GM23248 (cell line): ENCODE results near the gene CABP1. TPM values are rescaled to one million over a fixed set of nuclear protein-coding genes. Genes with fewer than 3 reads are reported as not detected.

Experiments used
- DNase-seq: peaks from one replicate; pipeline ENCODE4 v3.0.0-alpha.2; 2015
- H2AFZ ChIP-seq: fragments of 200-600 bp; sonication (generic); 2 replicates; pipeline ENCODE4 v1.6.1; 2016; ENCODE audit warnings: antibody characterized with exemption
- H3F3A ChIP-seq: fragments of 200-600 bp; sonication (generic); 2 replicates; pipeline ENCODE4 v1.6.1; 2016; ENCODE audit warnings: mild to moderate bottlenecking, antibody characterized with exemption, mixed run types; ENCODE audit not compliant: insufficient read depth
- H3K27ac ChIP-seq: fragments of 200-600 bp; sonication (generic); 2 replicates; pipeline ENCODE4 v1.5.1; 2016; ENCODE audit warnings: mild to moderate bottlenecking
- H3K27me3 ChIP-seq: fragments of 200-600 bp; sonication (generic); replicated peaks from 2 replicates; pipeline ENCODE4 v1.6.1; 2016; ENCODE audit warnings: mild to moderate bottlenecking; ENCODE audit not compliant: insufficient read depth
- H3K36me3 ChIP-seq: fragments of 200-600 bp; sonication (generic); 2 replicates; pipeline ENCODE4 v1.6.1; 2016; ENCODE audit warnings: low read depth, mild to moderate bottlenecking
- H3K4me1 ChIP-seq: fragments of 200-600 bp; sonication (generic); 2 replicates; pipeline ENCODE4 v1.6.1; 2016; ENCODE audit warnings: mild to moderate bottlenecking; ENCODE audit not compliant: insufficient read depth
- H3K4me2 ChIP-seq: fragments of 200-600 bp; sonication (generic); one replicate; pipeline ENCODE4 v1.6.1; 2016; ENCODE audit warnings: mild to moderate bottlenecking; ENCODE audit not compliant: unreplicated experiment
- H3K4me3 ChIP-seq: fragments of 200-600 bp; sonication (generic); 2 replicates; pipeline ENCODE4 v1.5.1; 2016; ENCODE audit warnings: mild to moderate bottlenecking
- H3K79me2 ChIP-seq: fragments of 200-600 bp; sonication (generic); 2 replicates; pipeline ENCODE4 v1.6.1; 2016; ENCODE audit warnings: mild to moderate bottlenecking; ENCODE audit not compliant: insufficient read depth
- H3K9ac ChIP-seq: fragments of 200-600 bp; sonication (generic); 2 replicates; pipeline ENCODE4 v1.6.1; 2016; ENCODE audit warnings: mild to moderate bottlenecking
- H3K9me2 ChIP-seq: fragments of 200-600 bp; sonication (generic); 2 replicates; pipeline ENCODE4 v1.6.1; 2016; ENCODE audit warnings: mixed run types, mild to moderate bottlenecking, moderate library complexity; ENCODE audit not compliant: insufficient read depth
- H3K9me3 ChIP-seq: fragments of 200-600 bp; sonication (generic); one replicate; pipeline ENCODE4 v1.6.1; 2017; ENCODE audit warnings: low read depth
- H4K20me1 ChIP-seq: fragments of 200-600 bp; sonication (generic); 2 replicates; pipeline ENCODE4 v1.6.0; 2016; ENCODE audit not compliant: insufficient read depth
- EZH2 ChIP-seq: fragments of 200-600 bp; sonication (generic); IDR thresholded peaks from 2 replicates; pipeline ENCODE4 v1.6.1; 2018; ENCODE audit warnings: antibody characterized with exemption, mild to moderate bottlenecking; ENCODE audit not compliant: insufficient read depth, poor library complexity, severe bottlenecking
- EZH2phosphoT487 ChIP-seq: fragments of 200-600 bp; sonication (generic); IDR thresholded peaks from 2 replicates; pipeline ENCODE4 v1.6.1; 2018; ENCODE audit warnings: antibody characterized with exemption, moderate library complexity, mild to moderate bottlenecking, low read depth; ENCODE audit not compliant: insufficient read depth
- WGBS, 2 experiments: methylation state at CpG; one replicate each; pipeline ENCODE4 v1.1.6; 2015 to 2017; ENCODE audit warnings: low lambda C conversion rate in 2 of 2, low coverage in 1 of 2; ENCODE audit errors: missing lambda C conversion rate in 2 of 2; 5-methylcytosine and 5-hydroxymethylcytosine counted together
- in situ Hi-C: fragments of 300-500 bp; cut with MboI; formaldehyde crosslinking; loops from 2 replicates; pipeline ENCODE4 v1.15.0; 2020
- polyA plus RNA-seq: library from polyadenylated mRNA; unstranded; fragments of >200 nt; fragmentation: Nextera tagmentation; extraction: Ambion mirVana; gene quantifications from 2 replicates; pipeline ENCODE4 v1.2.1, GENCODE V29; 2016
- total RNA-seq: library from RNA; depleted of rRNA; stranded (reverse); fragments of >200 nt; shearing (Covaris generic); gene quantifications from 2 replicates; pipeline ENCODE4 v1.2.3, GENCODE V29; 2014

Gene CABP1
- total and polyA plus RNA-seq, 2 experiments from 2014 or later: not detected

- Histone ChIP-seq H2AFZ (no peak overlapping the region), H3F3A (no peaks in the 10 kb centered on the region), H3K9me3 (no peaks in the 10 kb centered on the region), H3K4me2 (no peak overlapping the region), H3K9ac (no peak overlapping the region), H3K36me3 (no peaks in the 10 kb centered on the region), H3K27ac (no peak overlapping the region), H3K4me3 (no peak overlapping the region), H4K20me1 (no peaks in the 10 kb centered on the region), H3K9me2 (no peaks in the 10 kb centered on the region), H3K4me1 (no peaks in the 10 kb centered on the region), H3K27me3 (peaks cover 59% of the 10 kb centered on the region), H3K79me2 (no peaks in the 10 kb centered on the region)
- in situ Hi-C loops: no loop called here
- WGBS, 2 experiments: 52 to 53% methylated on average over 4 of the region's 4 CpGs
- DNase-seq: peak; percentile 32
- TF ChIP-seq EZH2: no peak
- no peak for TF ChIP-seq EZH2phosphoT487
Measured at GRCh38 chr12:120642826-120643225, 2.4 kb downstream of the CABP1 start.

- H3F3A ChIP-seq: no peaks in the 10 kb centered on the region
Measured at GRCh38 chr12:120643574-120643973, 3.1 kb downstream of the CABP1 start.

GRCh38 chr12:120646044-120646443 is 5.6 kb downstream of the CABP1 start:
- Histone ChIP-seq H3K9me3 (no peaks in the 10 kb centered on the region), H3K4me3 (no peak overlapping the region), H3K36me3 (no peaks in the 10 kb centered on the region), H3K79me2 (no peaks in the 10 kb centered on the region), H3K27ac (no peak overlapping the region), H3K4me2 (no peak overlapping the region), H3F3A (no peaks in the 10 kb centered on the region), H4K20me1 (no peaks in the 10 kb centered on the region), H2AFZ (no peak overlapping the region), H3K9me2 (no peaks in the 10 kb centered on the region), H3K27me3 (peaks cover 57% of the 10 kb centered on the region), H3K9ac (no peak overlapping the region), H3K4me1 (0 out of 2 replicates have a peak, but pooled peaks cover 4% of the 10 kb centered on the region)
- in situ Hi-C loops: no loop called here
- no peak for TF ChIP-seq EZH2
- no peak for TF ChIP-seq EZH2phosphoT487
- no peak for DNase-seq
- WGBS, 2 experiments: 47 to 53% methylated on average over 6 of the region's 6 CpGs

More at GRCh38 chr12:120643574-120643973, 3.1 kb downstream of the CABP1 start:
- Histone ChIP-seq H3K36me3 (no peaks in the 10 kb centered on the region), H3K9ac (no peak overlapping the region), H3K4me1 (0 out of 2 replicates have a peak, but pooled peaks cover 2% of the 10 kb centered on the region), H3K9me2 (no peaks in the 10 kb centered on the region), H2AFZ (no peak overlapping the region), H3K79me2 (no peaks in the 10 kb centered on the region), H3K27me3 (peaks cover 59% of the 10 kb centered on the region), H3K27ac (no peak overlapping the region), H4K20me1 (no peaks in the 10 kb centered on the region), H3K4me2 (no peak overlapping the region), H3K9me3 (no peaks in the 10 kb centered on the region), H3K4me3 (no peak overlapping the region)
- 58 to 63% methylated on average over 4 of the region's 4 CpGs for WGBS, 2 experiments
- no peak for TF ChIP-seq EZH2phosphoT487
- no peak for TF ChIP-seq EZH2
- no peak for DNase-seq
- in situ Hi-C loops: no loop called here

GRCh38 chr12:120647375-120647755 is 6.9 kb downstream of the CABP1 start:
- Histone ChIP-seq H3K9ac (no peak overlapping the region), H3K4me3 (no peak overlapping the region), H3K4me1 (0 out of 2 replicates have a peak, but pooled peaks cover 4% of the 10 kb centered on the region), H3K9me2 (no peaks in the 10 kb centered on the region), H3K4me2 (no peak overlapping the region), H4K20me1 (no peaks in the 10 kb centered on the region), H2AFZ (no peak overlapping the region), H3K27me3 (peaks cover 57% of the 10 kb centered on the region), H3K27ac (no peak overlapping the region), H3K9me3 (no peaks in the 10 kb centered on the region), H3K79me2 (no peaks in the 10 kb centered on the region), H3F3A (no peaks in the 10 kb centered on the region), H3K36me3 (no peaks in the 10 kb centered on the region)
- TF ChIP-seq EZH2 (no peak), EZH2phosphoT487 (no peak)
- WGBS, 2 experiments: 76 to 79% methylated on average over 13 of the region's 13 CpGs
- no peak for DNase-seq
- in situ Hi-C loops: no loop called here
